HEK293T (cell line): ENCODE measurements around the gene RPL27.

Experiments used
- BHLHE40 ChIP-seq: fragments of 450-650 bp; IDR thresholded peaks from 2 replicates; pipeline ENCODE4 v1.6.1; 2016; ENCODE audit warnings: mild to moderate bottlenecking, moderate library complexity, borderline replicate concordance
- CTBP1 ChIP-seq: fragments of 450-650 bp; IDR thresholded peaks from 2 replicates; pipeline ENCODE4 v1.6.1; 2016; ENCODE audit warnings: borderline replicate concordance
- ELF4 ChIP-seq: fragments of 450-650 bp; IDR thresholded peaks from 2 replicates; pipeline ENCODE4 v1.6.1; 2017; ENCODE audit warnings: antibody characterized with exemption
- FOXK2 ChIP-seq: fragments of 450-650 bp; IDR thresholded peaks from 2 replicates; pipeline ENCODE4 v1.6.1; 2016; ENCODE audit warnings: mild to moderate bottlenecking
- FOXM1 ChIP-seq: fragments of 450-650 bp; IDR thresholded peaks from 2 replicates; pipeline ENCODE4 v1.6.1; 2017; ENCODE audit warnings: mild to moderate bottlenecking, borderline replicate concordance
- HDGF ChIP-seq: fragments of 450-650 bp; IDR thresholded peaks from 2 replicates; pipeline ENCODE4 v1.6.1; 2017; ENCODE audit warnings: antibody characterized with exemption, borderline replicate concordance
- L3MBTL2 ChIP-seq: fragments of 450-650 bp; conservative IDR thresholded peaks from 2 replicates; pipeline ENCODE4 v1.6.1; 2016; ENCODE audit warnings: mild to moderate bottlenecking
- LEF1 ChIP-seq: fragments of 450-650 bp; IDR thresholded peaks from 2 replicates; pipeline ENCODE4 v1.6.1; 2017; ENCODE audit warnings: mild to moderate bottlenecking, borderline replicate concordance
- NFRKB ChIP-seq: fragments of 450-650 bp; IDR thresholded peaks from 2 replicates; pipeline ENCODE4 v1.6.1; 2016; ENCODE audit warnings: mild to moderate bottlenecking, moderate library complexity
- SP1 ChIP-seq: fragments of 450-650 bp; IDR thresholded peaks from 2 replicates; pipeline ENCODE4 v1.6.1; 2017
- SUZ12 ChIP-seq: fragments of 450-650 bp; IDR thresholded peaks from 2 replicates; pipeline ENCODE4 v1.6.1; 2016; ENCODE audit warnings: mild to moderate bottlenecking
- ZNF384 ChIP-seq: fragments of 450-650 bp; IDR thresholded peaks from 2 replicates; pipeline ENCODE4 v1.6.1; 2016
- TF ChIP-seq, protein P1 (sequence below): fragments of 450-650 bp; IDR thresholded peaks from 2 replicates; pipeline ENCODE4 v1.6.1; 2016

- TF ChIP-seq HDGF (no peak), FOXM1 (no peak), ELF4 (no peak), SP1 (no peak), L3MBTL2 (no peak), BHLHE40 (no peak), FOXK2 (no peak), SUZ12 (no peak), NFRKB (no peak), CTBP1 (no peak), ZNF384 (no peak), LEF1 (no peak)
- TF ChIP-seq, protein P1, sequence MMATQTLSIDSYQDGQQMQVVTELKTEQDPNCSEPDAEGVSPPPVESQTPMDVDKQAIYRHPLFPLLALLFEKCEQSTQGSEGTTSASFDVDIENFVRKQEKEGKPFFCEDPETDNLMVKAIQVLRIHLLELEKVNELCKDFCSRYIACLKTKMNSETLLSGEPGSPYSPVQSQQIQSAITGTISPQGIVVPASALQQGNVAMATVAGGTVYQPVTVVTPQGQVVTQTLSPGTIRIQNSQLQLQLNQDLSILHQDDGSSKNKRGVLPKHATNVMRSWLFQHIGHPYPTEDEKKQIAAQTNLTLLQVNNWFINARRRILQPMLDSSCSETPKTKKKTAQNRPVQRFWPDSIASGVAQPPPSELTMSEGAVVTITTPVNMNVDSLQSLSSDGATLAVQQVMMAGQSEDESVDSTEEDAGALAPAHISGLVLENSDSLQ = no peak
These were observed 45.8 kb downstream of the RPL27 start for GRCh38 chr17:43044024-43044423.
